HG03108 (cell line): ENCODE data around the gene GOLGB1.

Experiments used
- ATAC-seq: cut with Tn5 transposase; IDR thresholded peaks from one replicate; pipeline ENCODE4 v1.9.1; 2021; ENCODE audit warnings: moderate library complexity; ENCODE audit not compliant: unreplicated experiment

GOLGB1 gene

GRCh38 chr3:121641127-121641526, 108.4 kb downstream of the GOLGB1 start:
- ATAC-seq, result no peak

- ATAC-seq, result no peak
Observed at GRCh38 chr3:121637922-121638321, 111.6 kb downstream of the GOLGB1 start.

GRCh38 chr3:121630355-121630754, 119.2 kb downstream of the GOLGB1 start:
- ATAC-seq, result no peak

GRCh38 chr3:121629601-121630000, 119.9 kb downstream of the GOLGB1 start:
- ATAC-seq, result no peak

- no peak for ATAC-seq
Observed at GRCh38 chr3:121627622-121628021, 121.9 kb downstream of the GOLGB1 start.

- ATAC-seq, result no peak
Observed at GRCh38 chr3:121627211-121627610, 122.3 kb downstream of the GOLGB1 start.

- no peak for ATAC-seq
Observed at GRCh38 chr3:121626495-121626894, 123.0 kb downstream of the GOLGB1 start.

- no peak for ATAC-seq
Observed at GRCh38 chr3:121624147-121624899, 125.2 kb downstream of the GOLGB1 start.

- ATAC-seq, result no peak
Observed at GRCh38 chr3:121621491-121621890, 128.1 kb downstream of the GOLGB1 start.

GRCh38 chr3:121619691-121620090, 129.8 kb downstream of the GOLGB1 start:
- ATAC-seq, result no peak
